Eye (tissue), 1 donor: ENCODE results near the gene TBL1XR1.
A peak's percentile ranks its signal among the peaks of the same experiment; 100 is the strongest.

Experiments
- DNase-seq: peaks from one replicate; pipeline ENCODE4 v3.0.0-alpha.2; 2015

TBL1XR1 gene

GRCh38 chr3:177106184-177106583 lies 91.1 kb downstream of the TBL1XR1 start:
- DNase-seq = no peak

DNA sequence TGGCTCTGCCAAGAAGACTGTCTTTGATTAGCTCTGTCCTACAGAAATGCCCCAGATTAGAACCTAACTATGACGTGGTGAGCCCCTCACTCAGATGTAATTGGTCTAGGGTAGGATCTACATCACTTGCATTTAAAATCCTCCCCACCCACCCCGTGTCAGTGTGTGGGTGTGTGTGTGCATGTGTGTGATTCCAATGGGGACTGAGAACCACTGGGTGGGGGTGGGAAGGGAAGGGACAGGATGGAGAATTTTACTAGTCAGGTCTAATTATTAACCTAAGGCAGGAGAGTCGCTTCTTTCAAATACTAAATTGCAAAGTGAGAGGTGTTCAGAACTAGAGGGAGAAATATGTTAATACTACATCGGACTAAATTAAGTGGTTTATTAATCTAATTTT lies 91.7 kb downstream of the TBL1XR1 start:
- DNase-seq = no peak

DNA sequence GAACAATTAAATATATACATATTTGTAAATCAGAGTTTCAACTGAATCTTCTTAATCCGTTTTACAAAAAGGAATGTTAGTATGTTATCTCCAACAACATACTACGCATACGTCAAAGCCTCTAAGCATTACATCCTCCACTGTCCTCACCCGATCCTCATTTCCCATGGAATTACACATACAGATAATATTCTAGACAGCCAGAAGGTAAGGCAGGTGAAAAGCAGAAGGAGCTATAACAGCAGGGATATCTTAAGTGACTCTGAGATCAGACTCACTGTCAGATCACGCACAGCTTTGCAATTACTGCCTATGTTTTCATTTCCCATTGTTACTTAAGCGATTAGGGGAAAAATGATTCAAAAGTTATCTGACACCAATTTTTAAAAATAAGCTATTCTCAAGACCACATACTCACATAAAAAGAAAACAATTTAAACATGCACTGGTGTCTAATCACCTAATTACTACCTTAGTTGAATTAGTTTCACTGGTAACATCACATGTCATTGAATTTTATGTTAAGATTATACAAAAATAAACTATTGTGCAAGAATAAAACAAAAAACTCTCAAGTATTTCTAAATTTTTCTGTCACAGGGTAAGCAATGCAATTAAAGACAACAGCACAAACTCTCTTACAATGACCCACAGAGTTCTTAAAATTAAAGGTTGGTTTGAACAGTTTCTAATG lies 92.8 kb downstream of the TBL1XR1 start:
- no peak for DNase-seq

DNA sequence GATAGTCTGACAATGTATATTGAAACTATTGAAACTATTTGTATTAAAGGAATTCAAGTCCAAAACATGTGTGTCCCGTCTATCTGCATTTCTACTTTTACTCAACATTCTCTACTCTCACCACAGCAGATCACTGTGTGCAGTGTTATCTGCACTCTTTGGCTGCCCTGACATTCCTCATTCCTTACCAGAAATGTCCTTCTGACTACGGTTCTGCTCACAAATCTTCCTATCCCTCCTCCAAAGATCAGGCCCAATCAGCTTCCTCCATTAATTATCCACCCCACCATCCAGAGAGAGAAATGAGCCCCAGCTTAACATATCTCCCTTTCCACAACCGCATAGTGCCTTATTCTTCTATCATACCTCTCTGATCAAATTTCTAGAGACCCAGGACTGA lies 94.7 kb downstream of the TBL1XR1 start:
- no peak for DNase-seq

GRCh38 chr3:177098551-177098950 lies 98.7 kb downstream of the TBL1XR1 start:
- DNase-seq = no peak

DNA sequence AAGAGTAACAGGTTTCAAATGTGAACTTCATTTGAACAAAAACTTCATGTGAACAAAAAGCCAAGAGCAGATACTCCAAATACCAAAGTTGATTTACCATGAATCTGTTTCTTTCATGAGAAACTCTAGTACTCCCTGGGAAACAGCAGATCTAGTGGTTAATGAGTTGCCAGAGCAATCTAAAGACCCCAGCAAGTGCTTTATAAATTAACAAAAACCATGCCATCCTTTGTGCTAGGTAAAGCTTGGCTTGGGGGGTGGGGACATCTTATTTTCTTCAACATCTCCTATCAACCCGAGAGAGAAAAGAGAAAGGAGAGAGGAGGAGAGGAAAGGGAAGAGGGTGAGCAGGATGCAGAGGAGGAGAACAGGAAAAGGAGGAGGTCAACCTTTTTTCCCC lies 100.7 kb downstream of the TBL1XR1 start:
- DNase-seq = no peak

- DNase-seq = no peak
These were observed 103.3 kb downstream of the TBL1XR1 start for GRCh38 chr3:177093966-177094365.

GRCh38 chr3:177089901-177090300 lies 107.4 kb downstream of the TBL1XR1 start:
- no peak for DNase-seq

DNA sequence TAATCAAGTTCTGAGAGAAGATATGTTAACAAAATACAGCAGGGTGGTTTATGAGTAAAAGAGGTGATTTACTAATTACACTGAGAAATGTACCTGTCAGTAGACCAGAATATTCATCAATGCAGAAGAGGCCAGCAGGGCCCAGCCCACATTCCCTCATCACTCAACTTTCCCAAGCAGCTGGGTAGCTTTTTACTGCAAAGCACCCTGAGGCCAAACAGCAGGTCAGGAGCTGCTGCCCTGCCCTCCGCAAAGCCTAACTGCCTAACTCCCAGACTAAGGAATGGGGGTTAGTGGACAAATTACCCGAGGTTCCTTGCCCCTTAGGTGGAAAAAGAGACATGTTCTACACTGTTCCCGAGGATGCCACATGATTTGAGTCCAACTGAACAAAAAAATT lies 108.2 kb downstream of the TBL1XR1 start:
- no peak for DNase-seq

DNA sequence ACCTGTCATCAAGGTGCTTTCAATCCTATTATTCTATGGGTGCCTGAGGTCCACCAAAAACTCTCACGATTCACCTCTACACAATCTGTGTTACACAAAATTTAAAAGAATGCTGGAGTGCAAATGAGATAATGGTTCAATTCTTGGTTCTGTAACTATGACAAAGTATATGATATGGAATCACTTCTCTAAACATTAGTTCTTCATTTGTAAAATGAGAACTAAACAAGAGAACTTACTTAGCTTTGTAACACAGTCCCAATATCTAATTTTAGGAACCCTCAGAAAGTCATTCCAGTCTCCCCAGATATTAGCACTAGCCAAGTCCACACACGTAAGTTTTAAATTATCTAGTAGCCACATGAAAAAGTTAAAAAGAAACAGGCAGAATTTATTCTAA lies 111.5 kb downstream of the TBL1XR1 start:
- DNase-seq = no peak

DNA sequence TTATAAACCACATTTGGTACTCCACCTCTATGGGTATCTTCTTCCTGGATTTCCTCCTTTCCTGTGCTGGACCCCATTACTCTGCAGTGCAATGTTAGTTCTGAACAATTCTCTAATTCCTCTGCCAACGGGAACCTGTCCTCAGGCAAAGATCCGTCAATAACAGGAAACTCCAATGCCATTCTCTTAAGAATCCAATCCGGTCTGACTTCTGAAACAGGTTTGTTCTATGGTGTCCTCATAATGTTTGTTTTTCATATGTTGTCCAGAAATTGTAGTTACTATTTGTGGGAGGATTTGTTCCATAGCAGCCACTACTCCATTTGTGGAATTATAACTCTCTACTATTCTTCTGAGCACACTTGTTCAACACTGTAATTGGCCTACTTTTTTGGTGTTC lies 112.7 kb downstream of the TBL1XR1 start:
- no peak for DNase-seq

DNA sequence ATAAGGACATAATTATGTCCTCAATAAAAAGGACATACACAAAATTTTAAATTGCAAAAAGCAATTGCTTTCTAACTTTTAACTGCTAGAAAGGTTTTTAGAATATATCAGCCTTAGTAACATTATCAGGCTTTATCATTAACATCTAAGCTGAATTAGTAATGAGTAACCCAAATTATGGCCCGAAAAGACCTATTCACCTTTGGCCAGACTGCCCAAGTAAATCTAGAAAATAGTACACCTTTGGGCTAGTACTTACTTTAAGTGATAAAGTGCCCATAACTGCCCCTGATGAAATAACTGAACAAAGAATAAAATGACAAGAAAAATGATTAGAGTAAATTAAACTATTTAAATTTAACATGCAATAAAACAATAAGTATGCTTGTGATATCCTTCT lies 117.2 kb downstream of the TBL1XR1 start:
- no peak for DNase-seq

- no peak for DNase-seq
These were observed 117.6 kb downstream of the TBL1XR1 start for GRCh38 chr3:177079684-177080083.

DNA sequence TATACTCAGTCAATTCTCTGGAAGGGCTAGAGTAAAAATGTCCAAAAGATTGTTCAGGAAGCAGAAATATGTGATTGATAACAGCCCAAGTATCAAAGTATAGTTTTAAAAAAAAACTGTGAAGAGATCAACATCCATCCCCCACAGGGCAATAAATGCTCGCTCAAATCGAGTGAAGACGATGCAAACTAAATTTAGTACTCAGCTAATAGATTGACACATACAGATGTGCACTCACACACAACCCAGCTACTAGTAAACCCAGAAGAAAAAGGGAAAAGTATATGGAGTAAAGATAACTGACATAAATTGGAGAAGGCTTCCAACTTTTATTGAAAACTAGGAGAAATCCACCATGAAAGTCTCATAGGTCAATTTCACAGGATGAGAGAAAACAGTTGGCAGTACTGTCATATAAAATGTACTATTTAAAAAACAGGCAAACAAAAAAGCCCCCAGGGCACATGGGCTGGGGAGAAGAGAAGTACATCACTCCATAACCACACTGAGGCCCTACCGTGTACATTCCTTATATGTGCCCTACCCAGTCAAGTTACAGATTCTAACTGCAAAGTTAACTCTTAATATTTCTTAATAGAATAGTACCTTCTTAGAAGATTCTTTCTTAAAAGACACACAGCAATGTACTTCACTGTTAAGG lies 125.7 kb downstream of the TBL1XR1 start:
- no peak for DNase-seq

DNA sequence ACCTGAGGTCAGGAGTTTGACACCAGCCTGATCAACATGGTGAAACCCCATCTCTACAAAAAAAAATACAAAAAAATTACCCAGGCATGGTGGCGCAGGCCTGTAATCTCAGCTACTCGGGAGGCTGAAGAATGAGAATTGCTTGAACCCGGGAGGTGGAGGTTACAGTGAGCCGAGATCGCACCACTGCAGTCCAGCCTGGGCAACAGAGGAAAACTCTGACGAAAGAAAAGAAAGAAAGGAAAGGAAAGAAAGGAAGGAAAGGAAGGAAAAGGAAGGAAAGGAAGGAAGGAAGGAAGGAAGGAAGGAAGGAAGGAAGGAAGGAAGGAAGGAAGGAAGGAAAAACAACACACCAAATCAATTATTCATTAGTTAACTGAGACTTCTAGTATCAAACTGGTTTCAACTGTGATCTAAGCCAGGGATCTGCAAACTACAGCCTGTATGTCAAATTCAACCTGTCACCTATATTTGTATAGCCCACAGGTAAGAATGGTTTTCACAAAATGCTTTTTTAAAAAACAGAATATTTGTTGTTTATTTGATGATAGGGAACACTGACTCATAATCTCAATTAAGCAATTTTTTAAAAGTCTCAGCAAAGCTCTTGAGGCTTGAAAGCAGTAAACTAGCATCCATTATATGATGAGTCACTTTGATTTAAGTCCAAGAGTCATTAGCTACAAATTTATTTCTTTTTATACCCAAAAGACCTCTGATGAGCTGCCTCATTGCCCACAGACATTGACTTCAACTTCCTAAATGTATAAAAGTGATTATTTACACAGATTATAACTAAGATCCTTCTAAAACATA lies 127.6 kb downstream of the TBL1XR1 start:
- DNase-seq = no peak

GRCh38 chr3:177068967-177069366 lies 128.3 kb downstream of the TBL1XR1 start:
- no peak for DNase-seq

GRCh38 chr3:177066068-177066467 lies 131.2 kb downstream of the TBL1XR1 start:
- DNase-seq = no peak

GRCh38 chr3:177065285-177066033 lies 131.8 kb downstream of the TBL1XR1 start:
- no peak for DNase-seq

DNA sequence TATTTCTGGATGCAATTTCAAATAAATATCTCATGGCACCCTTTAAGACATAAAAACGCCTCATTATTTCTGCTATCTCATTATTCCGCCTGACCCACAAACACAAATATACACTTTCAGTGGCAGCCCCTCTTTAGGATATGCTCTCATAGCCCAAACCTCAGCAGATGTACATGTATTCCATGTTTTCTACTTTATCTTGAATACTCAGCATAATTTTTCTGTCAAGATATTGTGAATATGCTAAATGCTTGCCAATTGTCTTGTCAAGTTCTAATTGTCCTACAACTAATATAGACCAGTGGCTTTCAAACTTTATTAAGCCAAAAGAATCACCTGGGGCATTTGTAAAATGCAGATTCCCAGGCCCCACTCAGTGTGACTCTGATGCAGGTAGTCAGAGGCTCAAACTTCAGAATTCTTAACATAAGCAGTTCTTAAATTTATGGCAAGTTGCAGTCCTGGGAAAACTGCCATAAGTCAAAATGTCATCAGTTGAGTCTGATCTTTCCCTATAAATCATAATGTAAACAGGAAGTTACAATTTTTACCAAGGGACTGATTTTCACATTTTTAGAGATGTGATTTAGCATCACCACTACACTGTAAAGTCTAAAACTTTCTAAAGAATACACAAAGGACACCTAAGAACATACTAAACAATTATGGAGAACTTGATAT lies 135.1 kb downstream of the TBL1XR1 start:
- DNase-seq = no peak

GRCh38 chr3:177061369-177061768 lies 135.9 kb downstream of the TBL1XR1 start:
- DNase-seq = no peak

DNA sequence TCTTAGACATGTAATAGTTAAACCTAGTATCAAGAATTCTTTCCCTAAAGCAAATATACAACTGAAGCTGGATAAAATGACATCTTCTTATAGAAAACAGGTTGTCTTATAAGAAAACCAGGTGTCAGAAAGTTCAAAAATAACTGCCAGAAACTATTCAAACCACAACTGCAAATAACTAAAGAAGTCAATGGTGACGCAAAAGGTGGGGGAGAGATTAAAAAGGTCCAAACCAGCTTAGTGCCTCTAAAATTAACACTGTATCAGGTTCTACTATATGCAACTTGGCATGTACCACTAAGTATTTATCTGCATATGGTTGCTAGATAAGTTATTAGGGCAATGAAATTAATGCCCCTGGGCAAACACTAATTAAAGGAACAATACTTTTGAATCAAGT lies 136.8 kb downstream of the TBL1XR1 start:
- DNase-seq = no peak

DNA sequence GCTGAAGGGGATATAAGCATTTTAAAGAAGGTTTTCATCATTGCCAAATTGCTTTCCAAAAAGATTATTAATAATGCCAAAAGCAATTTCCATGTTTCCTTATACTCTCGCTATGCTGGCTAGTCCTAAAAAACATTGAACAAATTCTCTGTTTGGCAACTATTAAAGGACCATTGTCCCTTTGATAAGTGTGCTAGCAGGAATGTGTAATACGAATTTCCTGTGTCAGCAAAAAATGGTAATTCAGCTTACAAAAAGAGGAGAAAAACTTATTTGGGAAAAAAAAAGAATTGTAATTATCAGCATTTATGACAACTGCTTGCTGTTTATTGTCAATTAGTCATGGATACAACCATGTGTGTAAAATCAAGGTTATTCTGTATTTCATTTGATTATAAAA lies 138.6 kb downstream of the TBL1XR1 start:
- DNase-seq = no peak

DNA sequence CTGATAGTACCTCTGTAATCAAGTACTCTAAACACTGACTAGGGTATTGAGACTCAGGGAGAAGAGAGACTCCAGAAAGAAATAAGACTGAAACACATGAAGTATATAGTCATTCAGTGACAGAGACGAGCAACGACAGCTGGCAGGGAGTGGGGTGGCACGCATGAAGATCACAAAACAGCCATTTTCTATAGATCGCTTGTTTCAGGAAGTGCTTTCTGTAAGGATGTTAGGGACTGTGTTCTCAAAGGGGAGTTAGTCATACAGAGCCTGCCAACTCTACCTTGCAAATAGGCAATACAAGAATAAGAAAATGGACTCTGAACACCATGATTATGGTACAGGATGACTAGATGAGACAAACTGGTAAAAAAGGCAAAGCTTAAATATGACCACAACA lies 139.5 kb downstream of the TBL1XR1 start:
- peak; percentile 36 for DNase-seq
